Measurements from ENCODE around the gene BCAP29. TPM values are rescaled to one million over a fixed set of nuclear protein-coding genes. Genes with fewer than 3 reads are reported as not detected.
A peak's percentile ranks its signal among the peaks of the same experiment; 100 is the strongest.

Gene BCAP29
- total and polyA plus RNA-seq, 8 donors = 42.8 to 80.3 (median 54.4) TPM

GRCh38 chr7:107652642-107653041 is 72.6 kb downstream of the BCAP29 start:
- H3K36me3 ChIP-seq = no peaks in the 10 kb centered on the region
- H3K27ac ChIP-seq = no peak overlapping the region
- DNase-seq = no peak
- intact Hi-C loops (cut with DNase I) = no loop called here
- H3K9me3 ChIP-seq = peaks cover 0 to 3% of the 10 kb centered on the region in 2 donors
- H3K4me1 ChIP-seq = no peaks in the 10 kb centered on the region
- no peaks in the 10 kb centered on the region for H3K27me3 ChIP-seq
- ATAC-seq = no peak
- TF ChIP-seq CTCF (IDR thresholded peaks at IDR 0.05) = no peak
- H3K4me3 ChIP-seq = no peak overlapping the region

GRCh38 chr7:107658467-107658866 is 78.4 kb downstream of the BCAP29 start:
- Histone ChIP-seq H3K4me3 (no peak overlapping the region), H3K27me3 (peaks cover 28 to 48% of the 10 kb centered on the region in 2 donors), H3K9me3 (no peaks in the 10 kb centered on the region), H3K27ac (no peak overlapping the region), H3K4me1 (peaks cover 12 to 19% of the 10 kb centered on the region in 2 donors), H3K36me3 (no peaks in the 10 kb centered on the region)
- TF ChIP-seq CTCF (IDR thresholded peaks at IDR 0.05) = no peak
- ATAC-seq = no peak
- intact Hi-C loops (cut with DNase I) = no loop called here
- DNase-seq = no peak

GRCh38 chr7:107659666-107660065 is 79.6 kb downstream of the BCAP29 start:
- peaks cover 28 to 52% of the 10 kb centered on the region in 2 donors for H3K27me3 ChIP-seq
- ATAC-seq = peak; percentile 31
- H3K36me3 ChIP-seq = no peaks in the 10 kb centered on the region
- H3K4me1 ChIP-seq = peaks cover 12 to 19% of the 10 kb centered on the region in 2 donors
- no peak overlapping the region for H3K4me3 ChIP-seq
- no peak overlapping the region for H3K27ac ChIP-seq
- intact Hi-C loops (cut with DNase I) = no loop called here
- no peak for DNase-seq
- no peak for TF ChIP-seq CTCF (IDR thresholded peaks at IDR 0.05)
- H3K9me3 ChIP-seq = no peaks in the 10 kb centered on the region

GRCh38 chr7:107660381-107661080 is 80.5 kb downstream of the BCAP29 start, which contains the start of gene SLC26A4:
TSS of gene SLC26A4 (plus strand) at chr7:107660828. CDS start at chr7:107661642, 814 bp downstream.
- intact Hi-C loops (cut with DNase I) = no loop called here
- no peak within 1 kb of the TSS for H3K27ac ChIP-seq
- TF ChIP-seq CTCF (IDR thresholded peaks at IDR 0.05) = no peak
- peaks cover 12 to 19% of the 10 kb centered on the region in 2 donors for H3K4me1 ChIP-seq
- H3K9me3 ChIP-seq = no peaks in the 10 kb centered on the region
- peak in 1 of 4 donors; percentile 19 for DNase-seq
- no peaks in the 10 kb centered on the region for H3K36me3 ChIP-seq
- H3K27me3 ChIP-seq = peaks cover 28 to 52% of the 10 kb centered on the region in 2 donors
- ATAC-seq = peak; percentile 38
- peak within 1 kb of the TSS; percentile 31 to 41 for H3K4me3 ChIP-seq

- H3K36me3 ChIP-seq = no peaks in the 10 kb centered on the region
- peaks cover 28 to 52% of the 10 kb centered on the region in 2 donors for H3K27me3 ChIP-seq
- peak; percentile 90 for ATAC-seq
These were observed 81.2 kb downstream of the BCAP29 start for GRCh38 chr7:107661081-107661864.

More at GRCh38 chr7:107661081-107661864, 81.2 kb downstream of the BCAP29 start:
- Histone ChIP-seq H3K9me3 (no peaks in the 10 kb centered on the region), H3K4me3 (peak overlapping the region; percentile 31 to 41), H3K27ac (no peak overlapping the region), H3K4me1 (peaks cover 12 to 19% of the 10 kb centered on the region in 2 donors)
- TF ChIP-seq CTCF (IDR thresholded peaks at IDR 0.05) = no peak
- intact Hi-C loops (cut with DNase I) = no loop called here
- peak; percentile 15 to 89 (median 51) for DNase-seq

All from left lung (tissue), 10 donors.